Common myeloid progenitor, CD34-positive (primary cell): ENCODE measurements around the gene CTSL.

Experiments
- CTCF ChIA-PET: fragments of 350-600 bp; sonication (Branson Sonifier 250); formaldehyde crosslinking; loops from one replicate; lab custom pipeline; 2021; ENCODE audit warnings: antibody characterized with exemption; lab: Charles Lee
- POLR2A ChIA-PET: fragments of 350-600 bp; sonication (Branson Sonifier 250); formaldehyde crosslinking; loops from one replicate; lab custom pipeline; 2021; ENCODE audit warnings: antibody characterized with exemption; lab: Charles Lee
- DNase-seq, 3 donors: peaks; one replicate each; pipeline versions ENCODE4 v3.0.0 to v3.0.0-alpha.2; 2013
- H3K27ac ChIP-seq, 2 experiments: 1 replicate in 1 of 2; 2 replicates in 1 of 2; pipeline ENCODE4 v1.7.0; 2013; ENCODE audit warnings: inconsistent platforms in 2 of 2, low read length in 2 of 2, mild to moderate bottlenecking in 2 of 2, low read depth in 1 of 2, moderate library complexity in 1 of 2; ENCODE audit not compliant: severe bottlenecking in 2 of 2, insufficient read depth in 1 of 2, poor library complexity in 1 of 2
- H3K27me3 ChIP-seq, 5 experiments: replicated peaks in 2 of 5; 1 replicate in 3 of 5; 2 replicates in 2 of 5; pipeline versions ENCODE4 v1.6.1 to v1.7.0; 2013; ENCODE audit warnings: low read length in 4 of 5, mild to moderate bottlenecking in 2 of 5, moderate library complexity in 2 of 5, inconsistent platforms in 1 of 5; ENCODE audit not compliant: insufficient read depth in 5 of 5, control insufficient read depth in 4 of 5
- H3K36me3 ChIP-seq, 4 experiments: 1 replicate in 2 of 4; 2 replicates in 2 of 4; pipeline versions ENCODE4 v1.6.1 to v1.7.0; 2013; ENCODE audit warnings: low read length in 3 of 4, control low read depth in 1 of 4, mild to moderate bottlenecking in 1 of 4; ENCODE audit not compliant: control insufficient read depth in 4 of 4, insufficient read depth in 4 of 4
- H3K4me1 ChIP-seq, 4 experiments: 1 replicate in 3 of 4; 2 replicates in 1 of 4; pipeline versions ENCODE4 v1.6.1 to v1.7.1; 2013; ENCODE audit warnings: low read length in 3 of 4, mild to moderate bottlenecking in 3 of 4, control low read depth in 1 of 4, inconsistent platforms in 1 of 4, moderate library complexity in 1 of 4; ENCODE audit not compliant: control insufficient read depth in 4 of 4, insufficient read depth in 4 of 4; ENCODE audit errors: control extremely low read depth in 1 of 4
- H3K4me3 ChIP-seq, 7 experiments: 1 replicate in 4 of 7; 2 replicates in 3 of 7; pipeline versions ENCODE4 v1.5.1 to v1.7.0; 2013; ENCODE audit warnings: mild to moderate bottlenecking in 7 of 7, low read length in 6 of 7, moderate library complexity in 6 of 7, inconsistent platforms in 2 of 7, low read depth in 2 of 7, control low read depth in 1 of 7; ENCODE audit not compliant: insufficient read depth in 4 of 7, control insufficient read depth in 1 of 7; ENCODE audit errors: extremely low read depth in 1 of 7
- H3K9me3 ChIP-seq, 5 experiments: 1 replicate in 4 of 5; 2 replicates in 1 of 5; pipeline versions ENCODE4 v1.6.1 to v1.7.1; 2013; ENCODE audit warnings: low read length in 4 of 5, mild to moderate bottlenecking in 2 of 5, inconsistent platforms in 1 of 5, low read depth in 1 of 5, moderate library complexity in 1 of 5; ENCODE audit not compliant: control insufficient read depth in 4 of 5, insufficient read depth in 2 of 5; ENCODE audit errors: control extremely low read depth in 1 of 5
- WGBS: methylation state at CpG from one replicate; pipeline ENCODE4 v1.1.5; 2013; ENCODE audit not compliant: insufficient coverage; 5-methylcytosine and 5-hydroxymethylcytosine counted together

CTSL gene

GRCh38 chr9:87770616-87771315 lies 44.8 kb downstream of the CTSL start:
- H3K9me3 ChIP-seq, result peaks cover 0 to 3% (median 0%) of the 10 kb centered on the region in 5 experiments
- H3K4me3 ChIP-seq, result no peak overlapping the region
- CTCF ChIA-PET, result no interaction called here
- 62% methylated on average over 12 of the region's 18 CpGs for WGBS
- DNase-seq, result no peak
- POLR2A ChIA-PET, result no interaction called here
- peaks cover 0 to 34% (median 12%) of the 10 kb centered on the region in 5 experiments for H3K27me3 ChIP-seq
- H3K27ac ChIP-seq, result no peak overlapping the region
- H3K4me1 ChIP-seq, result no peaks in the 10 kb centered on the region
- no peaks in the 10 kb centered on the region for H3K36me3 ChIP-seq

GRCh38 chr9:87771316-87772006 lies 45.5 kb downstream of the CTSL start:
- ChIA-PET POLR2A (no interaction called here), CTCF (no interaction called here)
- Histone ChIP-seq H3K27ac (no peak overlapping the region), H3K4me3 (no peak overlapping the region), H3K27me3 (peaks cover 0 to 34% (median 12%) of the 10 kb centered on the region in 5 experiments), H3K9me3 (peaks cover 0 to 3% (median 0%) of the 10 kb centered on the region in 5 experiments), H3K36me3 (no peaks in the 10 kb centered on the region), H3K4me1 (no peaks in the 10 kb centered on the region)
- WGBS, result 71% methylated on average over 16 of the region's 25 CpGs
- DNase-seq, result no peak

- Histone ChIP-seq H3K9me3 (no peaks in the 10 kb centered on the region), H3K4me1 (no peaks in the 10 kb centered on the region), H3K4me3 (no peak overlapping the region), H3K27me3 (peaks cover 0 to 13% (median 6%) of the 10 kb centered on the region in 5 experiments), H3K27ac (no peak overlapping the region), H3K36me3 (no peaks in the 10 kb centered on the region)
- DNase-seq, result peak; percentile 20 to 69 (median 60)
- WGBS, result 97% methylated on average over 4 of the region's 8 CpGs
- CTCF ChIA-PET, result no interaction called here
- POLR2A ChIA-PET, result no interaction called here
Observed at GRCh38 chr9:87776481-87777379, 50.8 kb downstream of the CTSL start.

GRCh38 chr9:87778996-87779395 lies 53.1 kb downstream of the CTSL start:
- Histone ChIP-seq H3K36me3 (no peaks in the 10 kb centered on the region), H3K4me3 (no peak overlapping the region), H3K9me3 (no peaks in the 10 kb centered on the region), H3K27me3 (no peaks in the 10 kb centered on the region), H3K4me1 (no peaks in the 10 kb centered on the region), H3K27ac (no peak overlapping the region)
- WGBS, result 100% methylated on average over 3 of the region's 4 CpGs
- ChIA-PET POLR2A (no interaction called here), CTCF (no interaction called here)
- DNase-seq, result no peak
